ENCODE data around the gene PDCD1. TPM values are rescaled to one million over a fixed set of nuclear protein-coding genes. Genes with fewer than 3 reads are reported as not detected.

The PDCD1 gene
- polyA plus RNA-seq, 1 donor = 0.31 TPM

DNA sequence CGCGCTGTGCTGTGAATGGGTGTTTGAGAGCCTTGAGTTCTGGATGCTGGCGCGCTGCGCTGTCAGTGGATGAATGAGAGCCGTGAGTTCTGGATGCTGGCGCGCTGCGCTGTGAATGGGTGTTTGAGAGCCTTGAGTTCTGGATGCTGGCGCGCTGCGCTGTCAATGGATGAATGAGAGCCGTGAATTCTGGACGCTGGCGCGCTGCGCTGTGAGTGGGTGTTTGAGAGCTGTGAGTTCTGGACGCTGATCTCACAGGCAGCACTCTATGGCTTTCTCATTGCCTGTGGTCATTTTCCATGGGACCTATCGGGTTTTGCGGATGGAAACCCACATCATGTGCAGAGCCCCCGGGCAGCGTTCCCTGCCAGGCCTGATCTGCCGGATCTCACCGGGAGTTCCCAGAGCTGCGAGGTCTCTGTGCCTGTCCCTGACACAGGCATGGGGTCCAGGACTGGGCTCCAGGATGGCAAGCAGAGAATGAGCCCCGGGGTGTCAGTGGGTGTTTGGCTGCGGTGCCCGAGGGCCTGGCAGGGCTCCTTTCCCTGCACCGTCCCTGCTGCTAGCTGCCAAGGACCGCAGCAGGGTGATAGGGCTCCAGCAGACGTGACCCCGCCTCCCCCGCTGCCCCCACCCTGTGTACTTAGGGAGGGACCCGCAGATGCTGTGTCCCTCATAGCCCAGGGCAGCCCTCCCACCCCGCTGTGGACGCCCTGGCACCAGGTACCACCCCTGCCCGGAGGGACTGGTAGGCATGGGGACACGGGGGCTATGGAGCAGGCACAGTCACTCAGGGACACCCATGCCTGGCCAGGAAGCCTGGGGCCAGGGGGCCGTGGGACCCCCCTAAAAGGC, 9.7 kb downstream of the PDCD1 start:
- Histone ChIP-seq H3K9me3 (ENCODE audit: control insufficient read depth, low read depth, low read length) (peaks cover 4% of the 10 kb centered on the region), H3K27ac (ENCODE audit: low read length) (no peak overlapping the region), H3K36me3 (ENCODE audit: control insufficient read depth, insufficient read depth, low read length) (no peaks in the 10 kb centered on the region), H3K4me3 (ENCODE audit: low read length) (no peak overlapping the region), H3K27me3 (ENCODE audit: control insufficient read depth, insufficient read depth, low read length) (peaks cover 10% of the 10 kb centered on the region), H3K4me1 (ENCODE audit: control insufficient read depth, insufficient read depth, low read length) (no peaks in the 10 kb centered on the region)
- DNase-seq = no peak
- no CpG with 5 or more reads among the region's 39 CpGs for WGBS (ENCODE audit: insufficient coverage, low lambda C conversion rate)

DNA sequence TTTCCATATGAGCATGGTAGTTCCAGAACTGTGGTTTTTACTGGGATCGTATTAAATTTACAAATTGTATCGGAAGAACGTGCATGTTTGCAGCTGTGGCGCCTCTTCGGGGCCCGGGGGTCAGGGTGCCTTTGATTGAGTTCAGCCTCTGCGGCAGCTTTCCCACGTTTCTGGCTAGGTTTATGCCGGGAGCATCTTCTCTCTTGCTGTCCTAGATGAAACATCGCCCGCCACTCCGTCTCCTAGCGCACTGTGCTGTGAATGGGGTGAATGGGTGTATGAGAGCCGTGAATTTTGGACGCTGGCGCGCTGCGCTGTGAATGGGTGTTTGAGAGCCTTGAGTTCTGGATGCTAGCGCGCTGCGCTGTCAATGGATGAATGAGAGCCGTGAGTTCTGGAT, 12.3 kb downstream of the PDCD1 start:
- WGBS (ENCODE audit: insufficient coverage, low lambda C conversion rate) = no CpG with 5 or more reads among the region's 22 CpGs
- Histone ChIP-seq H3K9me3 (ENCODE audit: control insufficient read depth, low read depth, low read length) (peaks cover 6% of the 10 kb centered on the region), H3K4me3 (ENCODE audit: low read length) (no peak overlapping the region), H3K27ac (ENCODE audit: low read length) (no peak overlapping the region), H3K36me3 (ENCODE audit: control insufficient read depth, insufficient read depth, low read length) (no peaks in the 10 kb centered on the region), H3K27me3 (ENCODE audit: control insufficient read depth, insufficient read depth, low read length) (peaks cover 10% of the 10 kb centered on the region), H3K4me1 (ENCODE audit: control insufficient read depth, insufficient read depth, low read length) (no peaks in the 10 kb centered on the region)
- no peak for DNase-seq

DNA sequence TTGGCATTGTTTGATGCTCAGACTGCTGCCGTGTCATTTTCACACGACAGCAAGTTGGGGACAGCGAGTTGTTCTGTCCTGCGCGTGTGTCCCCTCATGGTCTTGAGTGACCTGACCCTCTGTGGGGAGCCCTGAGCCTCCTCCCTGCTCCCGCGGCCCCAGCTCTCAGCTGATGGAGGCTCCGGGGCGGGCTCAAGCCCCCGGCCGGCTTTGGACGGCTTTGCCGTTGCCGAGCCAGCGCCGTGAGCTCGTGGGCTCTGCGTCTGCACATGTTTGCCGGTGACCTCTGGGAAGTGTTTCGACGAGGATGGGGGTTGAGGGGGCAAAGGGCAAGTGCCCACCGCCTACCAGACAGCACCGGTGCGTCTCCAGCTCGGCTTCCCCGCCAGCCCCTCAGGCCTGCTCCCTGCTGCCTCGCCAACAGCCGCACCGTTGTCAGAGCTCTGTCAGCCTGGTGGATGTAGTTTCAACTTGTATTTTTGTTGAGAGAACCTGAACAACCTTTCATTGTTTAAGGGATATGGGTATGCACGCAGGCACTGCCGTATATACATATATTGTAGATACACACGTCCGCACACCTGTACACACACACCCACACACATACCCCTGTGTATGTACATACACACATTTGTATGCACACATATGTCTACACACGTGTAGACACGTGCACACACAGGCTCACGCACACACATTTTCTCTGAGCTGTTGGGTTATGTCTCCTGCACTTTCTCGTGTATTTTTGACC, 13.7 kb downstream of the PDCD1 start:
- Histone ChIP-seq H3K9me3 (ENCODE audit: control insufficient read depth, low read depth, low read length) (peaks cover 6% of the 10 kb centered on the region), H3K4me1 (ENCODE audit: control insufficient read depth, insufficient read depth, low read length) (no peaks in the 10 kb centered on the region), H3K36me3 (ENCODE audit: control insufficient read depth, insufficient read depth, low read length) (no peaks in the 10 kb centered on the region), H3K27me3 (ENCODE audit: control insufficient read depth, insufficient read depth, low read length) (peaks cover 10% of the 10 kb centered on the region), H3K27ac (ENCODE audit: low read length) (no peak overlapping the region), H3K4me3 (ENCODE audit: low read length) (no peak overlapping the region)
- DNase-seq = no peak
- 71% methylated on average over 1 of the region's 37 CpGs for WGBS (ENCODE audit: insufficient coverage, low lambda C conversion rate)

DNA sequence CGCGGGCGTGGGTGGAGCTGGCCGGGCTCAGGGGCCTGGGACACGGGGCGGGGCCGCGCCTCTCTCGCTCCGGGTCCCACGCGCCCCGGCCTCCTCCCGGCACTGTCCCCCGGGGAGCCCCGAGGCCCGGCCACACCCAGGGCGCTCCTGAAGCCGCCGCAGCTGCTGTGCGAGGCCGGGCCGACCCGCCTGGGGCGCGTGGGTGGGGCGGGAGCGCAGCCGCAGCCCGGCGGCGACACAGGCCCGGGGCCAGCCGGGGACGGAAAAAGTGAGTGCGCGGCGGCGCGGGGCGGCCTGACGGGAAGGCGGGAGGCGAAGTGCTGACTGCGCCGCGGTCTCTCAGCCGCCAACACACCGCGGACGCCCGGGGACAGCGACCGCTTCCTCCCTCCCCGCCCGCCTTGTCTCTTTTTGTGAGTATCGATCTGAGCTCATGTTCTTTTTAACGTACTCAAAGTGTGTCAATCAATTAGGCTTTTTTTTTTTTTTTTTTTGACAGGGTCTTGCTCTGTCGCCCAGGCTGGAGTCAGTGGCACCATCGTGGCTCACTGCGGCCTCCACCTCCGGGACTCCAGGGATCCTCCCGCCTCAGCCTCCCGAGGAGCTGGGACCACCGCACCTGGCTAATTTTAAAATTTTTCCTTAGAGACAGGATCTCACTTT, 14.5 kb downstream of the PDCD1 start:
- DNase-seq = peak; percentile 73 to 83
- no peak overlapping the region for H3K27ac ChIP-seq (ENCODE audit: low read length)
- WGBS (ENCODE audit: insufficient coverage, low lambda C conversion rate) = 0% methylated on average over 1 of the region's 65 CpGs
- peak overlapping the region; percentile 35 for H3K4me3 ChIP-seq (ENCODE audit: low read length)
- no peaks in the 10 kb centered on the region for H3K36me3 ChIP-seq (ENCODE audit: control insufficient read depth, insufficient read depth, low read length)
- H3K9me3 ChIP-seq (ENCODE audit: control insufficient read depth, low read depth, low read length) = peaks cover 6% of the 10 kb centered on the region
- peaks cover 10% of the 10 kb centered on the region for H3K27me3 ChIP-seq (ENCODE audit: control insufficient read depth, insufficient read depth, low read length)
- H3K4me1 ChIP-seq (ENCODE audit: control insufficient read depth, insufficient read depth, low read length) = no peaks in the 10 kb centered on the region

DNA sequence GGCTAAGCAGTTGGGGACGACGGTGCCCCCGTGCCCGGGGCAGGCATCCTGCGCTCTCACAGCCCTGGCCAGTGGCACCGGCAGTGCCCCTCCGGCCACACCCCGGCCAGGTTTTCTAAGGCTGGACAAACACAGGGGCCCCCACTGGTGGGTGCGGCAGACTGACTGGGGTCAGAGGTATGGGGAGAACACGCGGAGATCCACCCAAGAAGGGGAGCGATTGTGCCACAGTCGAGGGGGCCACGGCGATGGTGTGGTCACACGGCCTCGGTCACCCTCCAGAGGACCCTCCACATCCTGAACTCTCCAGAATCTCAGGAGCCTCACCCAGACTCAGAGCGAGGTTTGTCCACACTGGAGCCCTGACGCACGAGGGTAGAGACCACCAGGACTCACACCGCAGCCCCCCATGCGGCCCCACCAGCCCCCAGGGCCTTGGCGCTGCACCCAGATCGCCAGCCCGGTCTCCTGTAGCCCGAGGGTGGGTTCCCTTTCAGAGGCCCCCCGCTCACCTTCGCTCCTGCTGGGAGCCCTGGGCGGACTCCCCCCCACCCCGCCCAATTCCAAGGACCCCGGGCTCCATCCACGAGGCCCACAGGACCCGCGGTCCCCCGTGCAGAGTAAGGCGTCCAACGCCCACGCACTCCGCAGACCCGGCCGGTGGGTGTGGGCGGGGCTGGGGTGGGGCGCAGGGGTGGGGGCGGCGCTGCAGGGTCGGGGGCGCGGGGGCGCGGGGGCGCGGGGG, 15.2 kb downstream of the PDCD1 start:
- no peak for DNase-seq
- no peaks in the 10 kb centered on the region for H3K4me1 ChIP-seq (ENCODE audit: control insufficient read depth, insufficient read depth, low read length)
- no CpG with 5 or more reads among the region's 52 CpGs for WGBS (ENCODE audit: insufficient coverage, low lambda C conversion rate)
- H3K9me3 ChIP-seq (ENCODE audit: control insufficient read depth, low read depth, low read length) = peaks cover 6% of the 10 kb centered on the region
- no peak overlapping the region for H3K27ac ChIP-seq (ENCODE audit: low read length)
- H3K27me3 ChIP-seq (ENCODE audit: control insufficient read depth, insufficient read depth, low read length) = peaks cover 10% of the 10 kb centered on the region
- H3K36me3 ChIP-seq (ENCODE audit: control insufficient read depth, insufficient read depth, low read length) = no peaks in the 10 kb centered on the region
- H3K4me3 ChIP-seq (ENCODE audit: low read length) = no peak overlapping the region

DNA sequence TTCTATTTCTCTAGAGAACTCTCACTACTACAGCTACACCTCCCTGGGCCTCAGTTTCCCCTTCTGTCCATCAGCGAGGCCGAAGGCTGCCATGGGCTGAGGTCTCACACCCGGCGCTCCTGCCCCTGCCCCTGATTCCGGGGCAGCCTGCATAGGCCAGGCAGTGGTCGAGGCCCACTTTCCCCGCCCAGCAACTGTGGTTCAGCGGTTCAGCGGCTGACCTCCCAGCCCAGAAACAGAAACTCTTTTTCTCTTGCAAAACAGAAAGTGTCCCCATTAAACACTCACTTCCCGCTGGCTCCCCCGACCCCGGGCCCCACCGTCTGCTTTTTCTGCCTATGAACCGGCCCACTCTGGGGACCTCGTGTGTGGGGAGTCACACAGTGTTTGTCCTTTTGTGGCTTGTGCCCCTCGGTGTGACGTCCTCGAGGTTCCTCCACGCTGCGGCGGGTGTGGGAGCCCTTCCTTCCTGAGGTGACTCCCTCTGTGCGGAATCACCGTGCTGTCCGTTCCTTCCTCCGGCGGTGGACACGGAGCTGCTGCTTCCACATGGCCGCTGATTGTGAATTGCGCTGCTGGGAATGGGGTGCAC, 16.0 kb downstream of the PDCD1 start:
- peak in 1 of 2 donors; percentile 36 for DNase-seq
- Histone ChIP-seq H3K27me3 (ENCODE audit: control insufficient read depth, insufficient read depth, low read length) (peaks cover 15% of the 10 kb centered on the region), H3K9me3 (ENCODE audit: control insufficient read depth, low read depth, low read length) (peaks cover 6% of the 10 kb centered on the region), H3K27ac (ENCODE audit: low read length) (no peak overlapping the region), H3K4me1 (ENCODE audit: control insufficient read depth, insufficient read depth, low read length) (no peaks in the 10 kb centered on the region), H3K36me3 (ENCODE audit: control insufficient read depth, insufficient read depth, low read length) (no peaks in the 10 kb centered on the region), H3K4me3 (ENCODE audit: low read length) (no peak overlapping the region)
- WGBS (ENCODE audit: insufficient coverage, low lambda C conversion rate) = no CpG with 5 or more reads among the region's 29 CpGs

DNA sequence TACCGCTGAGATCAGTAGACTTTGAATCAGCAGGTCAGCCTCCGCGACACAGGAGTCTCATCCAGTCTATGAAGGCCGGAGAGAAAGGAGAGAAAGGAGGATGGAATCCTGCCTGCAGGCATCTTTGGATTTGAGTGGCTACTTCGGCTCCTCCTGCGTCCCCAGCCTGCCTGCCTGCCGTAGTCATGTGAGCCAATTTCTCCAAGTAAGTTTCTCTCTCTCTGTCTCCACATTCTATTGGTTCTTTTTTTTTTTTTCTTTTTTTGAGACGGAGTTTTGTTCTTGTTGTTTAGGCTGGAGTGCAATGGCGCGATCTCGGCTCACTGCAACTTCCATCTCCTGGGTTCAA, 16.7 kb downstream of the PDCD1 start:
- no peak for DNase-seq
- no peak overlapping the region for H3K27ac ChIP-seq (ENCODE audit: low read length)
- no peaks in the 10 kb centered on the region for H3K36me3 ChIP-seq (ENCODE audit: control insufficient read depth, insufficient read depth, low read length)
- peaks cover 21% of the 10 kb centered on the region for H3K27me3 ChIP-seq (ENCODE audit: control insufficient read depth, insufficient read depth, low read length)
- WGBS (ENCODE audit: insufficient coverage, low lambda C conversion rate) = 80% methylated on average over 1 of the region's 11 CpGs
- H3K4me1 ChIP-seq (ENCODE audit: control insufficient read depth, insufficient read depth, low read length) = no peaks in the 10 kb centered on the region
- no peak overlapping the region for H3K4me3 ChIP-seq (ENCODE audit: low read length)
- H3K9me3 ChIP-seq (ENCODE audit: control insufficient read depth, low read depth, low read length) = peaks cover 6% of the 10 kb centered on the region

DNA sequence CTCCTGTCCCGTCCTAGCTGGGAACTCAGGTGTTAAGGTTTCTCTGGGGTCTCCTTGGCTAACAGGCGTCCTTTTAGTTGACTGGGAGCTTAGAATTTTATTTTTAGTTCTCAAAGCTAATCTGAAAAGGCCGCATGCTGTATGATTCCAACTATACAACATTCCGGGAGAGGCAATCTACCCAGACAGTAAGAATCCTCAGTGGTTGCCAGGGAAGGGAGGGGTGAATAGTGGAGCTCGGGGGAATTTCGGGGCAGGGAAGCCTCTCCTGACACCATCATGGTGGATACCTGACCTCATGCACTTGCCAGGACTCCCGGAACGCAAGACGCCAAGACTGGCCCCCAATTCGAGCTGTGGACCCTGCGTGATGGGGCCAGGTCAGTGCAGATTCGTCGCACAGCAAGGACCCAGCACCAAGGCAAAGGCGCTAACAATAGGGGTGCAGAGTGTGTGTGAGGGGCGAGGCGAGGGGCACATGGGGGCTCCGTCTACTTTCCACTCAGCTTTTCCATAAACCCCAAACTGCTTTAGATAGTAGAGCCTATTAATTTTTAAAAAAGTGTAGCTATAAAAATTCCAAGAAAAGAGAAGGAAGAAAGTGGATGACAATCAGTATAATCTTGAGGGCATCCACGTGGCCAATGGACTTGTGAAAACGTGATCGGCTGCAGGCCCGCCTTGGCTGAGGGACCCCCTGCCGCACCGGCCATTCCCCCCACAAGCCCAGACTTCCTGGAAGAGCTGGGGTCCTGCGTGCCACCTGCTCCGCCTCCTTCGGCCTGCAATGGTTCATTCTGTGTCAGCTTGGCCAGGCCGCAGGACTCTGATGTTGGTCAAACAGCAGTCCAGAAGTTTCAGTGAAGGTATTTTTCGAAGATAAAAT, 17.3 kb downstream of the PDCD1 start:
- Histone ChIP-seq H3K27ac (ENCODE audit: low read length) (no peak overlapping the region), H3K4me1 (ENCODE audit: control insufficient read depth, insufficient read depth, low read length) (no peaks in the 10 kb centered on the region), H3K9me3 (ENCODE audit: control insufficient read depth, low read depth, low read length) (peaks cover 6% of the 10 kb centered on the region), H3K4me3 (ENCODE audit: low read length) (no peak overlapping the region), H3K27me3 (ENCODE audit: control insufficient read depth, insufficient read depth, low read length) (peaks cover 22% of the 10 kb centered on the region), H3K36me3 (ENCODE audit: control insufficient read depth, insufficient read depth, low read length) (no peaks in the 10 kb centered on the region)
- WGBS (ENCODE audit: insufficient coverage, low lambda C conversion rate) = no CpG with 5 or more reads among the region's 28 CpGs
- no peak for DNase-seq

DNA sequence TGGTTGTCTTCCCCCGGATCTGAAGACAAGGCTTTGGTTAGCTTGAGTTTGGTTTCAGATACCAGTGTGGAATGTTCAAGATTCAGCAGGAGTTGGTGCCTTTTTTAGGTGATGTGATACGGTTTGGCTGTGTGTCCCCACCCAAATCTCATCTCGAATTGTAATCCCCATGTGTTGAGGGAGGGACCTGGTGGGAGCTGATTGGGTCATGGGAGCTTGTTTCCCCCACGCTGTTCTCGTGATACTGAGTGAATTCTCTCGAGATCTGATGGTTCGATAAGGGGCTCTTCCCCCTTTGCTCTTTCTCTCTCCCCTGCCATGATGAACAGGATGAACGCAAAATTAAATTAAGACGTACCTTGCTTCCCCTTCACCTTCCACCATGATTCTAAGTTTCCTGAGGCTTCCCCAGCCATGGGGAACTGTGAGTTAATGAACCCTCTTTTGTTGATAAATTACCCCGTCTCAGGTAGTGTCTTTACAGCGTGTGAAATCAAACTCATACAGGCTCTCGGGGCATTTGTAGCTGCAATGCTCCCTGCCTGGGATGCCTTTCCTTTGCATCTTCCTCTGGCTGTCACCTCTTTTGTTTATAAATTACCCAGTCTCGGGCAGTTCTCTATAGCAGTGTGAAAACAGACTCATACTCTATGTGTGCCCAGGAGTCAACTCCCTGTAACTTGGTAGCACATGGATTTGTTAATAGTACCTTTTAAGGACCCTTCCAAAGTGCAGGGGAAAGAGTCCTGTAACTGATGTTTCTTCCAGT, 21.3 kb downstream of the PDCD1 start:
- H3K27ac ChIP-seq (ENCODE audit: low read length) = no peak overlapping the region
- no peak for DNase-seq
- H3K4me1 ChIP-seq (ENCODE audit: control insufficient read depth, insufficient read depth, low read length) = no peaks in the 10 kb centered on the region
- no peaks in the 10 kb centered on the region for H3K36me3 ChIP-seq (ENCODE audit: control insufficient read depth, insufficient read depth, low read length)
- H3K27me3 ChIP-seq (ENCODE audit: control insufficient read depth, insufficient read depth, low read length) = peaks cover 12% of the 10 kb centered on the region
- no CpG with 5 or more reads among the region's 13 CpGs for WGBS (ENCODE audit: insufficient coverage, low lambda C conversion rate)
- H3K4me3 ChIP-seq (ENCODE audit: low read length) = no peak overlapping the region
- H3K9me3 ChIP-seq (ENCODE audit: control insufficient read depth, low read depth, low read length) = no peaks in the 10 kb centered on the region

Measured in large intestine (tissue), 3 donors.